PC-9 (cell line): Measurements from ENCODE around the gene H6PD. TPM values are rescaled to one million over a fixed set of nuclear protein-coding genes. Genes with fewer than 3 reads are reported as not detected.

Experiments used
- BruUV-seq: library from RNA; stranded (reverse); fragments of 400-500 nt; replicated peaks from 2 replicates; lab custom pipeline; 2021; lab: Mats Ljungman, UMichigan
- CTCF ChIA-PET: fragments of 300-600 bp; sonication (Branson Sonifier 250); formaldehyde crosslinking; loops from one replicate; lab custom pipeline; 2022; ENCODE audit warnings: antibody characterized with exemption; lab: Charles Lee
- POLR2A ChIA-PET: fragments of 300-600 bp; sonication (Branson Sonifier 250); formaldehyde crosslinking; loops from one replicate; lab custom pipeline; 2022; ENCODE audit warnings: antibody characterized with exemption; ENCODE audit not compliant: unreplicated experiment; lab: Charles Lee
- DNase-seq, 2 experiments: peaks; one replicate each; pipeline versions ENCODE4 v3.0.0 to v3.0.0-alpha.2; 2015 to 2022; ENCODE audit warnings: mixed read lengths in 1 of 2
- H2AFZ ChIP-seq: fragments of 200-600 bp; sonication (generic); 2 replicates; pipeline ENCODE4 v1.8.1; 2017; ENCODE audit warnings: antibody characterized with exemption
- H3F3A ChIP-seq: fragments of 200-600 bp; sonication (generic); 2 replicates; pipeline ENCODE4 v1.8.1; 2017; ENCODE audit warnings: antibody characterized with exemption, mild to moderate bottlenecking, low read depth; ENCODE audit not compliant: insufficient read depth
- H3K27ac ChIP-seq: fragments of 200-600 bp; sonication (generic); 2 replicates; pipeline ENCODE4 v1.6.1; 2016; ENCODE audit warnings: mixed run types
- H3K27me3 ChIP-seq: fragments of 200-600 bp; sonication (generic); 2 replicates; pipeline ENCODE4 v1.6.1; 2016; ENCODE audit warnings: low read depth, mixed run types; ENCODE audit not compliant: insufficient read depth
- H3K36me3 ChIP-seq: fragments of 200-600 bp; sonication (generic); 2 replicates; pipeline ENCODE4 v1.6.1; 2016; ENCODE audit warnings: low read depth, mixed run types
- H3K4me1 ChIP-seq: fragments of 200-600 bp; sonication (generic); replicated peaks from 2 replicates; pipeline ENCODE4 v1.6.1; 2016; ENCODE audit warnings: mixed run types; ENCODE audit not compliant: insufficient read depth
- H3K4me2 ChIP-seq: fragments of 200-600 bp; sonication (generic); 2 replicates; pipeline ENCODE4 v1.6.1; 2017; ENCODE audit warnings: mixed run types
- H3K4me3 ChIP-seq: fragments of 200-600 bp; sonication (generic); 2 replicates; pipeline ENCODE4 v1.6.1; 2016; ENCODE audit warnings: mixed run types
- H3K79me2 ChIP-seq: fragments of 200-600 bp; sonication (generic); 2 replicates; pipeline ENCODE4 v1.6.1; 2017; ENCODE audit warnings: low read depth, mixed run types
- H3K9me2 ChIP-seq: fragments of 200-600 bp; sonication (generic); 2 replicates; pipeline ENCODE4 v1.8.1; 2017; ENCODE audit warnings: mild to moderate bottlenecking; ENCODE audit not compliant: insufficient read depth
- H3K9me3 ChIP-seq: fragments of 200-600 bp; sonication (generic); 2 replicates; pipeline ENCODE4 v1.8.1; 2016; ENCODE audit warnings: low read depth; ENCODE audit not compliant: insufficient read depth
- H4K20me1 ChIP-seq: fragments of 200-600 bp; sonication (generic); 2 replicates; pipeline ENCODE4 v1.8.1; 2017; ENCODE audit not compliant: insufficient read depth
- EZH2 ChIP-seq: fragments of 200-600 bp; sonication (generic); IDR thresholded peaks from 2 replicates; pipeline ENCODE4 v1.8.0; 2017; ENCODE audit warnings: antibody characterized with exemption, low read depth
- intact Hi-C: fragments of 100-400 bp; cut with micrococcal nuclease; formaldehyde crosslinking; loops from one replicate; pipeline ENCODE4 v1.10.0; 2022; ENCODE audit not compliant: unreplicated experiment
- total RNA-seq: library from RNA; stranded (reverse); gene quantifications from 2 replicates; pipeline ENCODE4 v1.2.3, GENCODE V29; 2021
- TF ChIP-seq, protein P1 (sequence below): fragments of 200-600 bp; sonication (generic); conservative IDR thresholded peaks from 2 replicates; pipeline ENCODE4 v1.6.1; 2017; ENCODE audit warnings: mixed run types, antibody characterized with exemption, mild to moderate bottlenecking, moderate library complexity

H6PD gene
- total RNA-seq, 1 experiment from 2014 or later: 31.1 TPM

DNA sequence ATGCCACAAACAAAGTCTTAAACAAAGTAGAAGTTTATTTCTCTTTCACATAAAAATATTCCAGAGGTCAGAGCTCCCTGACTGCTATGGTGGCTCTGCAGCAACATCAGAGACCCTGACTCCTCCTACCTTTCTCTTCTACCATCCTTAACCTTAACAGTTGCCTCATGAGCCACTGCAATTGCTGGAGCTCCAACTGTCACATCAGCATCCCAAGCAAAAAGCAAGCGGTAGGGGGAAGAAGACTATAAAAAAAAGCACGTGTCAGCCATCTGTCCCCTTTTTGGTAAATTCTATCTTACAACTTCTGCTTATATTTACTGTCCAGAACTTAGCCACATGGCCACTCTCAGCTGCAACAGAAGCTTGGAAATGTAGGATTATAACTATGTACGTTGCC is 21.8 kb upstream of the H6PD start:
- Histone ChIP-seq H3K27me3 (no peaks in the 10 kb centered on the region), H3K36me3 (no peaks in the 10 kb centered on the region), H2AFZ (no peak overlapping the region), H3K79me2 (no peaks in the 10 kb centered on the region), H3F3A (no peaks in the 10 kb centered on the region), H3K9me3 (no peaks in the 10 kb centered on the region), H3K4me2 (no peak overlapping the region), H3K4me3 (no peak overlapping the region), H3K27ac (no peak overlapping the region), H4K20me1 (no peaks in the 10 kb centered on the region), H3K9me2 (no peaks in the 10 kb centered on the region), H3K4me1 (no peaks in the 10 kb centered on the region)
- POLR2A ChIA-PET: no interaction called here
- TF ChIP-seq EZH2: no peak
- TF ChIP-seq, protein P1, sequence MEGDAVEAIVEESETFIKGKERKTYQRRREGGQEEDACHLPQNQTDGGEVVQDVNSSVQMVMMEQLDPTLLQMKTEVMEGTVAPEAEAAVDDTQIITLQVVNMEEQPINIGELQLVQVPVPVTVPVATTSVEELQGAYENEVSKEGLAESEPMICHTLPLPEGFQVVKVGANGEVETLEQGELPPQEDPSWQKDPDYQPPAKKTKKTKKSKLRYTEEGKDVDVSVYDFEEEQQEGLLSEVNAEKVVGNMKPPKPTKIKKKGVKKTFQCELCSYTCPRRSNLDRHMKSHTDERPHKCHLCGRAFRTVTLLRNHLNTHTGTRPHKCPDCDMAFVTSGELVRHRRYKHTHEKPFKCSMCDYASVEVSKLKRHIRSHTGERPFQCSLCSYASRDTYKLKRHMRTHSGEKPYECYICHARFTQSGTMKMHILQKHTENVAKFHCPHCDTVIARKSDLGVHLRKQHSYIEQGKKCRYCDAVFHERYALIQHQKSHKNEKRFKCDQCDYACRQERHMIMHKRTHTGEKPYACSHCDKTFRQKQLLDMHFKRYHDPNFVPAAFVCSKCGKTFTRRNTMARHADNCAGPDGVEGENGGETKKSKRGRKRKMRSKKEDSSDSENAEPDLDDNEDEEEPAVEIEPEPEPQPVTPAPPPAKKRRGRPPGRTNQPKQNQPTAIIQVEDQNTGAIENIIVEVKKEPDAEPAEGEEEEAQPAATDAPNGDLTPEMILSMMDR: no peak
- DNase-seq: no peak
- intact Hi-C loops: no loop called here
- BruUV-seq: no TSS peak
- CTCF ChIA-PET: no interaction called here

DNA sequence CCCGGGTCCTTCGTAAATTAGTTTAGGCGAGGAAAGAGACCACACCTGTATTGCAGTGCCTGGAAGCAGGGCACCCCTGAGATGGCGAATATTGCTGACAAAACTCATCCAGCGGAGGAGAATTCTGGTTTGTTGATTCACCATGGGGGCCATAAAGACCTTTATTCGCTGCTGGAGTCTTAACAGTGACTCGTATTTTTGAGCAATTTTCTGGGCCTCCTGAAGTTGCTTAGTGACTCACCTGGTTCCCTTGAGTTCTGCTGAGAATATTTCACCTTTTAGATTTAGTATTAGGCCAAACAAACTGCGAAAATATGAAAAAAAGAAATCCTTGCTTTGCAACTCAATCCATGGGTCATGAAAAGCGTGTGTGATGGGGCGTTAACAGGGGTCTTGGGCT is 20.6 kb upstream of the H6PD start:
- no peak for DNase-seq
- BruUV-seq: no TSS peak
- Histone ChIP-seq H3K79me2 (no peaks in the 10 kb centered on the region), H3K36me3 (no peaks in the 10 kb centered on the region), H3K4me2 (no peak overlapping the region), H3K4me1 (no peaks in the 10 kb centered on the region), H3K9me2 (no peaks in the 10 kb centered on the region), H4K20me1 (no peaks in the 10 kb centered on the region), H3F3A (no peaks in the 10 kb centered on the region), H3K27ac (no peak overlapping the region), H2AFZ (no peak overlapping the region), H3K9me3 (no peaks in the 10 kb centered on the region), H3K4me3 (no peak overlapping the region), H3K27me3 (no peaks in the 10 kb centered on the region)
- CTCF ChIA-PET: no interaction called here
- intact Hi-C loops: no loop called here
- no peak for TF ChIP-seq EZH2
- TF ChIP-seq, protein P1: no peak
- POLR2A ChIA-PET: no interaction called here

DNA sequence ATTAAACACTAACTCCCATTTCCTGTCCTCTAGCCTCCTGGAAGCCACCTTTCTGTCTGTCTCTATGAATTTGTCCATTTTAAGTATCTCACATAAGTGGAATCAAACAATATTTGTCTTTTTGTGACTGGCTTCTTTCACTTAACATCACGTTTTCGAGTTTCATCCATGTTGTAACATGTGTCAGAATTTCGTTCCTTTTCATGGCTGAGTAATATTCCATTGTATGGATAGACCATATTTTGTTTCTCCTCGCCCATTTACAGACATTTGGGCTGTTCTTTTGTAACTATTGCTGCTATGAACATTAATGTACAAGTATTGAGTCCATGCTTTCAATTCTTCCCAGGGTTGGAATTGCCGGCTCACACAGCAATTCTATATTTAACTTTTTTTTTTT is 15.7 kb upstream of the H6PD start:
- Histone ChIP-seq H3K9me2 (no peaks in the 10 kb centered on the region), H3K9me3 (no peaks in the 10 kb centered on the region), H3K4me2 (no peak overlapping the region), H2AFZ (no peak overlapping the region), H4K20me1 (no peaks in the 10 kb centered on the region), H3K4me3 (no peak overlapping the region), H3F3A (no peaks in the 10 kb centered on the region), H3K27me3 (no peaks in the 10 kb centered on the region), H3K4me1 (no peaks in the 10 kb centered on the region), H3K27ac (no peak overlapping the region), H3K36me3 (no peaks in the 10 kb centered on the region), H3K79me2 (no peaks in the 10 kb centered on the region)
- CTCF ChIA-PET: no interaction called here
- no peak for DNase-seq
- intact Hi-C loops: no loop called here
- BruUV-seq: no TSS peak
- TF ChIP-seq, protein P1: no peak
- no peak for TF ChIP-seq EZH2
- POLR2A ChIA-PET: no interaction called here
